DMS79 treated with DMSO at 0.1 percent for 48 hours (cell line): ENCODE results near the gene DENND4C.
A peak's percentile ranks its signal among the peaks of the same experiment; 100 is the strongest.
"Not testable (repeated sequence)": the region's sequence is repeated elsewhere in the genome, so short reads cannot be mapped to it uniquely, and the experiment has no call there.

ENCODE experiments used
- DNase-seq: peaks from one replicate; lab custom pipeline; 2025; lab: John Stamatoyannopoulos, UW

The DENND4C gene

GRCh38 chr9:19230355-19231125 lies at the start of gene DENND4C:
DENND4C (plus strand) TSS chr9:19230693; CDS start chr9:19276175, 45,482 bp downstream.
- peak; percentile 89 for DNase-seq

GRCh38 chr9:19180991-19181390 lies 49.5 kb upstream of the DENND4C start:
- DNase-seq, result no peak

- DNase-seq, result no peak
These were observed 48.9 kb upstream of the DENND4C start for GRCh38 chr9:19181561-19181960.

GRCh38 chr9:19184144-19184917 lies 46.2 kb upstream of the DENND4C start:
- no peak for DNase-seq

- no peak for DNase-seq
These were observed 45.3 kb upstream of the DENND4C start for GRCh38 chr9:19185191-19185590.

- DNase-seq, result no peak
These were observed 44.3 kb upstream of the DENND4C start for GRCh38 chr9:19186232-19186631.

- no peak for DNase-seq
These were observed 41.7 kb upstream of the DENND4C start for GRCh38 chr9:19188771-19189170.

- DNase-seq, result no peak
These were observed 38.1 kb upstream of the DENND4C start for GRCh38 chr9:19192202-19193028.

- no peak for DNase-seq
These were observed 37.5 kb upstream of the DENND4C start for GRCh38 chr9:19193029-19193324.

- DNase-seq, result not testable (repeated sequence)
These were observed 37.0 kb upstream of the DENND4C start for GRCh38 chr9:19193358-19193973.

- no peak for DNase-seq
These were observed 32.1 kb upstream of the DENND4C start for GRCh38 chr9:19198406-19198805.

- no peak for DNase-seq
These were observed 31.5 kb upstream of the DENND4C start for GRCh38 chr9:19199012-19199411.

- no peak for DNase-seq
These were observed 30.3 kb upstream of the DENND4C start for GRCh38 chr9:19200229-19200628.

GRCh38 chr9:19201899-19202891 lies 28.3 kb upstream of the DENND4C start:
- peak; percentile 79 for DNase-seq

GRCh38 chr9:19203058-19203457 lies 27.4 kb upstream of the DENND4C start:
- no peak for DNase-seq

- DNase-seq, result no peak
These were observed 21.8 kb upstream of the DENND4C start for GRCh38 chr9:19208653-19209052.

GRCh38 chr9:19209188-19209587 lies 21.3 kb upstream of the DENND4C start:
- DNase-seq, result no peak

- no peak for DNase-seq
These were observed 16.7 kb upstream of the DENND4C start for GRCh38 chr9:19213823-19214222.

GRCh38 chr9:19216466-19216865 lies 14.0 kb upstream of the DENND4C start:
- DNase-seq, result no peak

GRCh38 chr9:19221326-19221725 lies 9.2 kb upstream of the DENND4C start:
- DNase-seq, result no peak

GRCh38 chr9:19223724-19224123 lies 6.8 kb upstream of the DENND4C start:
- no peak for DNase-seq
